SU-DHL-6 (cell line): Measurements from ENCODE around the gene BEGAIN.

Experiments
- CTCF ChIP-seq: fragments of 200-600 bp; sonication (generic); IDR thresholded peaks from one replicate; pipeline ENCODE4 v1.5.1; 2017; ENCODE audit warnings: antibody characterized with exemption, mild to moderate bottlenecking, low read length, moderate library complexity; ENCODE audit not compliant: insufficient read depth, poor library complexity, severe bottlenecking
- EZH2phosphoT487 ChIP-seq: fragments of 200-600 bp; sonication (generic), shearing (Covaris generic); conservative IDR thresholded peaks from 2 replicates; pipeline ENCODE4 v1.6.1; 2018; ENCODE audit warnings: mild to moderate bottlenecking, antibody characterized with exemption, low read length, moderate library complexity, mixed read lengths

GRCh38 chr14:100606687-100607610, 19.7 kb upstream of the BEGAIN start:
- TF ChIP-seq CTCF (no peak), EZH2phosphoT487 (no peak)
